SK-N-SH treated with all-trans-retinoic acid at 6 μM for 48 hours (cell line): Measurements from ENCODE around the gene MACF1.

ENCODE experiments used
- ATAC-seq: fragments of 200-7000 bp; cut with Tn5 transposase; 3 replicates; pipeline ENCODE4 v1.9.1; 2020; ENCODE audit warnings: mild to moderate bottlenecking, moderate library complexity
- ARNTL ChIP-seq: fragments of 450-650 bp; formaldehyde crosslinking; IDR thresholded peaks from 2 replicates; pipeline ENCODE4 v1.5.0; 2020; ENCODE audit warnings: low read depth, mild to moderate bottlenecking, moderate library complexity, borderline replicate concordance
- BACH2 ChIP-seq: fragments of 250-450 bp; sonication (Bioruptor Pico); IDR thresholded peaks from 2 replicates; pipeline ENCODE4 v1.9.0; 2021; ENCODE audit warnings: mild to moderate bottlenecking, borderline replicate concordance
- ESRRG ChIP-seq: fragments of 250-450 bp; sonication (Bioruptor Pico); IDR thresholded peaks from 2 replicates; pipeline ENCODE4 v1.6.1; 2021; ENCODE audit warnings: mild to moderate bottlenecking
- GLIS3 ChIP-seq: fragments of 250-450 bp; sonication (Bioruptor Pico); IDR thresholded peaks from 2 replicates; pipeline ENCODE4 v1.5.0; 2020; ENCODE audit warnings: mild to moderate bottlenecking, moderate library complexity
- ISL1 ChIP-seq: fragments of 250-450 bp; sonication (Bioruptor Pico); IDR thresholded peaks from 2 replicates; pipeline ENCODE4 v2.1.2; 2022; ENCODE audit warnings: mild to moderate bottlenecking, moderate library complexity
- OSR1 ChIP-seq: fragments of 250-450 bp; sonication (Bioruptor Pico); IDR thresholded peaks from 2 replicates; pipeline ENCODE4 v1.8.0; 2022; ENCODE audit warnings: moderate library complexity, mild to moderate bottlenecking, inconsistent platforms
- PPARA ChIP-seq: fragments of 250-450 bp; sonication (Bioruptor Pico); IDR thresholded peaks from 2 replicates; pipeline ENCODE4 v1.5.0; 2020; ENCODE audit warnings: mild to moderate bottlenecking, borderline replicate concordance
- RARB ChIP-seq: fragments of 250-450 bp; sonication (Bioruptor Pico); IDR thresholded peaks from 2 replicates; pipeline ENCODE4 v1.8.0; 2021; ENCODE audit warnings: mild to moderate bottlenecking, moderate library complexity
- SNAI2 ChIP-seq: fragments of 250-450 bp; sonication (Bioruptor Pico); IDR thresholded peaks from 2 replicates; pipeline ENCODE4 v1.5.0; 2020; ENCODE audit warnings: mild to moderate bottlenecking, moderate library complexity
- TCF4 ChIP-seq: fragments of 250-450 bp; sonication (Bioruptor Pico); IDR thresholded peaks from 2 replicates; pipeline ENCODE4 v1.8.0; 2021; ENCODE audit warnings: mild to moderate bottlenecking, moderate library complexity, borderline replicate concordance
- TOX ChIP-seq: fragments of 250-450 bp; sonication (Bioruptor Pico); IDR thresholded peaks from 2 replicates; pipeline ENCODE4 v1.8.0; 2021; ENCODE audit warnings: mild to moderate bottlenecking, moderate library complexity, borderline replicate concordance
- ZC3H10 ChIP-seq: fragments of 250-450 bp; sonication (Bioruptor Pico); IDR thresholded peaks from 2 replicates; pipeline ENCODE4 v1.5.1; 2021; ENCODE audit warnings: mild to moderate bottlenecking, moderate library complexity
- ZFP3 ChIP-seq: fragments of 250-450 bp; sonication (Bioruptor Pico); IDR thresholded peaks from 2 replicates; pipeline ENCODE4 v1.5.0; 2020; ENCODE audit warnings: mild to moderate bottlenecking, moderate library complexity
- ZFP30 ChIP-seq: fragments of 450-650 bp; formaldehyde crosslinking; IDR thresholded peaks from 2 replicates; pipeline ENCODE4 v1.5.0; 2022; ENCODE audit warnings: mild to moderate bottlenecking, moderate library complexity
- ZNF565 ChIP-seq: fragments of 450-650 bp; formaldehyde crosslinking; conservative IDR thresholded peaks from 2 replicates; pipeline ENCODE4 v1.5.0; 2020; ENCODE audit warnings: low read depth, mild to moderate bottlenecking, moderate library complexity
- ZNF70 ChIP-seq: fragments of 450-650 bp; formaldehyde crosslinking; IDR thresholded peaks from 2 replicates; pipeline ENCODE4 v1.5.0; 2020; ENCODE audit warnings: mild to moderate bottlenecking, moderate library complexity
- ZNF8 ChIP-seq: fragments of 450-650 bp; formaldehyde crosslinking; IDR thresholded peaks from 2 replicates; pipeline ENCODE4 v1.5.0; 2020; ENCODE audit warnings: mild to moderate bottlenecking, moderate library complexity
- TF ChIP-seq, protein P1 (sequence below): fragments of 250-450 bp; sonication (Bioruptor Pico); IDR thresholded peaks from 2 replicates; pipeline ENCODE4 v1.5.1; 2020; ENCODE audit warnings: low read depth, mild to moderate bottlenecking, moderate library complexity
- TF ChIP-seq, protein P2 (sequence below): fragments of 250-450 bp; sonication (Bioruptor Pico); IDR thresholded peaks from 2 replicates; pipeline ENCODE4 v1.8.0; 2021; ENCODE audit warnings: low read depth, mild to moderate bottlenecking, moderate library complexity, borderline replicate concordance
- TF ChIP-seq, protein P3 (sequence below): fragments of 250-450 bp; sonication (Bioruptor Pico); IDR thresholded peaks from 2 replicates; pipeline ENCODE4 v1.5.1; 2021; ENCODE audit warnings: mild to moderate bottlenecking, moderate library complexity
- TF ChIP-seq, protein P4 (sequence below): fragments of 250-450 bp; sonication (Bioruptor Pico); IDR thresholded peaks from 2 replicates; pipeline ENCODE4 v1.5.0; 2020; ENCODE audit warnings: mild to moderate bottlenecking, moderate library complexity

The MACF1 gene

DNA sequence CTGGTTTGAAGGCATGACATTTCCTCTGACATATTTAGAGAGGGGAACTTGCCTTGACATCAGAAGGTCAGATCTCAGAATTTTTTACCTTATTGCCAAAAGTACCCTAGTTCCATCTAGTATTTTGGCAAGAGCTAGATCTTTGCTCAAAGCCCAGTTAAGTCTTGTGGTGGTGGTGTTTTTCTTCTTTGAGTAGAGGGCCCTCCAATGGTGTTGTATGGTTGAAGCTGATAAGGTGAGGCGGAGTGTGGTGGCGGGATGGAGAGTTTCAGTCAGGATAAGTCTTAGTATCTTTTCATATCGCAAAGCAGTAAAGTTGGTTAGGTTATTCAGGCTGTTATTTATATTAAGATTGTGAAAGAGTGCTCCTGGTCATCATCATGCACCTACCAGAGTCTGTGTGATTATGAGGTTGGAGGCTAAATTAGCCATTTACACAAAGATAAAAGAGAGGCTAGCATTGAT is 20.1 kb upstream of the MACF1 start:
- TF ChIP-seq RARB (CRISPR knock-in tag) (no peak), SNAI2 (no peak), ZC3H10 (CRISPR knock-in tag) (no peak), ISL1 (no peak), BACH2 (no peak), TCF4 (no peak), GLIS3 (no peak), ZFP30 (CRISPR knock-in tag) (no peak), OSR1 (CRISPR knock-in tag) (no peak)
- TF ChIP-seq, protein P1, sequence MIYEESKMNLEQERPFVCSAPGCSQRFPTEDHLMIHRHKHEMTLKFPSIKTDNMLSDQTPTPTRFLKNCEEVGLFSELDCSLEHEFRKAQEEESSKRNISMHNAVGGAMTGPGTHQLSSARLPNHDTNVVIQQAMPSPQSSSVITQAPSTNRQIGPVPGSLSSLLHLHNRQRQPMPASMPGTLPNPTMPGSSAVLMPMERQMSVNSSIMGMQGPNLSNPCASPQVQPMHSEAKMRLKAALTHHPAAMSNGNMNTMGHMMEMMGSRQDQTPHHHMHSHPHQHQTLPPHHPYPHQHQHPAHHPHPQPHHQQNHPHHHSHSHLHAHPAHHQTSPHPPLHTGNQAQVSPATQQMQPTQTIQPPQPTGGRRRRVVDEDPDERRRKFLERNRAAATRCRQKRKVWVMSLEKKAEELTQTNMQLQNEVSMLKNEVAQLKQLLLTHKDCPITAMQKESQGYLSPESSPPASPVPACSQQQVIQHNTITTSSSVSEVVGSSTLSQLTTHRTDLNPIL, result no peak
- ATAC-seq, result no peak

DNA sequence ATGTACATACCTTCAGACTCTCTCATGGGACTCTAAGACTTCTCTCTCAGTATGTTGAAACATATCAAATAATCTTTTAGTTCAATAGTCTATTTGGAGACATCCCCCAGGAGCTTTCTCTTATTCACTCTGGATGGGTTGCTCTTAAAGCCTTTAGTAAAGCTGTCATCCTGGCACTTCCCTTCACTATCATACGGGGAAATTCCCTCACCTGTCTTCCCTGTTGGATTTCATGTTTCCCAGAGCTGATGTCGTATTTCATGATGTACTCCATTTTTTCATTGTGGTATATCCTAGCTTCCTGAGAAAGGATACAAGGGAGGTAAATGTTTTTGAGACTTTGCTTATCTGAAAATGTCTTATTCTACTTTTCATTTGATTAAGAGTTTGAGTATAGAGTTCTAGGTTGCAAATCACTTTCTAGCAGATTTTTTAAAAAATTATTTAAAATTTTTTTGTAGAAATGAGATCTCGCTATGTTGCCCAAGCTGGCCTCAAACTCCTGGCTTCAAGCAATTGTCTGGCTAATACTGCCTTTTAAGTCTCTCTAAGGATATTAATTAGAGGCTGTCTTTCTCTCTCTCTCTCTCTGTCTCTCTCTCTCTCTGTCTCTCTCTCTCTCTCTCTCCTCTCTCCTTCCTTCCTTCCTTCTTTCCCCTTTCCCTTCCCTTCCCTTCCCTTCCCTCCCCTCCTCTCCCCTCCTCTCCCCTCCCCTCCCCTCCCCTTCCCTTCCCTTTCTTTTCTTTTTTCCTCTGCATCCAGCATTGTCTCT is 17.0 kb upstream of the MACF1 start:
- TF ChIP-seq ZFP3 (CRISPR knock-in tag), result no peak
- TF ChIP-seq GLIS3, result no peak
- TF ChIP-seq PPARA (CRISPR knock-in tag), result no peak
- TF ChIP-seq TCF4, result no peak
- TF ChIP-seq ZNF565 (CRISPR knock-in tag), result no peak

DNA sequence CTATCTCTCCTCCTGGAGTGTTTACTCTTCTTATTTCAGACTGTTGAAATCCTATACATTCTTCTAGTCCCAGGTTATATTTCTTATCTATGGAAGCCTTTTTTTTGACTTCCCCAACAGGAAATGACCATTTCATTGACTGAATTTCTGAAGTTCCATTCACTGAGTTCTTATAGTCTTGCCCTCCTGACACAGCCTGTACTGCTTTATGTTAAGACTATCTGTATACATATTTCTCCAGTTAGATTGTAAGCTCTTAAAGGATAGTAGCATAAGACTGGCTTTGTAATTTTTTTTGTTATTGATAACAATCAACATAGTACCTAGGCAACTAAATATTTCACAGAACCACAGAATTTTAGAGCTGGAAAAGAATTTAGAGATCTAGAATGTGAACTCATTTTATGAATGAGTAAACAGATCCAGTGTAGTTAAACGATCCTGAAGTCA is 14.9 kb upstream of the MACF1 start:
- ATAC-seq, result peak; percentile 47
- peak; percentile 57 for TF ChIP-seq ISL1
- no peak for TF ChIP-seq OSR1 (CRISPR knock-in tag)
- TF ChIP-seq ZNF70, result no peak
- TF ChIP-seq, protein P1, result no peak
- no peak for TF ChIP-seq SNAI2
- TF ChIP-seq, protein P2, sequence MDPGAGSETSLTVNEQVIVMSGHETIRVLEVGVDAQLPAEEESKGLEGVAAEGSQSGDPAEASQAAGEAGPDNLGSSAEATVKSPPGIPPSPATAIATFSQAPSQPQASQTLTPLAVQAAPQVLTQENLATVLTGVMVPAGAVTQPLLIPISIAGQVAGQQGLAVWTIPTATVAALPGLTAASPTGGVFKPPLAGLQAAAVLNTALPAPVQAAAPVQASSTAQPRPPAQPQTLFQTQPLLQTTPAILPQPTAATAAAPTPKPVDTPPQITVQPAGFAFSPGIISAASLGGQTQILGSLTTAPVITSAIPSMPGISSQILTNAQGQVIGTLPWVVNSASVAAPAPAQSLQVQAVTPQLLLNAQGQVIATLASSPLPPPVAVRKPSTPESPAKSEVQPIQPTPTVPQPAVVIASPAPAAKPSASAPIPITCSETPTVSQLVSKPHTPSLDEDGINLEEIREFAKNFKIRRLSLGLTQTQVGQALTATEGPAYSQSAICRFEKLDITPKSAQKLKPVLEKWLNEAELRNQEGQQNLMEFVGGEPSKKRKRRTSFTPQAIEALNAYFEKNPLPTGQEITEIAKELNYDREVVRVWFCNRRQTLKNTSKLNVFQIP, result 0 out of 2 replicates have a peak, but pooled peaks have one; percentile 34

More for the DNA sequence above, 17.0 kb upstream of the MACF1 start:
- no peak for ATAC-seq

DNA sequence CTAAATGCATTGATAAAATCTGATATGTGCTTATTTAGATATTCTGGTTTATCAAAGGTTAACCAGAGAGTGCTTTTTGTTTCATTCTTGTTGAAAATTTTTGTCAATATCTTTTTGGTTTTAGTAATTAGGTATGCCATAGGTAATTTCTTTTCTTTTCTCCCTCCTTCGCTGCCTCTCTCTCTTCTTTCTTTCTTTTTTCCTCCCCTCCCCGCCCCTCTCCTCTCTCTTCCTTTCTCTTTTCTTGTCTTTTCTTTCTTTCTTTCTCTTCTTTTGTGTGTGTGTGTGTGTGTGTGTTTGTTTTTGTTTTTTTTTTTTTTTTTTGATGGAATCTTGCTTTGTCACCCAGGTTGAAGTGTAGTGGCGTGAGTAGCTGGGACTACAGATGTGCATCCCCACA is 14.4 kb upstream of the MACF1 start:
- TF ChIP-seq PPARA (CRISPR knock-in tag) (no peak), TOX (CRISPR knock-in tag) (no peak), ZFP30 (CRISPR knock-in tag) (no peak), ESRRG (CRISPR knock-in tag) (no peak), ZNF565 (CRISPR knock-in tag) (no peak), TCF4 (no peak), OSR1 (CRISPR knock-in tag) (no peak), ZC3H10 (CRISPR knock-in tag) (no peak), ARNTL (CRISPR knock-in tag) (no peak), ZNF70 (no peak), ZFP3 (CRISPR knock-in tag) (no peak), SNAI2 (no peak), ZNF8 (CRISPR knock-in tag) (no peak), BACH2 (no peak), ISL1 (no peak)
- TF ChIP-seq, protein P1, result no peak
- TF ChIP-seq, protein P3, sequence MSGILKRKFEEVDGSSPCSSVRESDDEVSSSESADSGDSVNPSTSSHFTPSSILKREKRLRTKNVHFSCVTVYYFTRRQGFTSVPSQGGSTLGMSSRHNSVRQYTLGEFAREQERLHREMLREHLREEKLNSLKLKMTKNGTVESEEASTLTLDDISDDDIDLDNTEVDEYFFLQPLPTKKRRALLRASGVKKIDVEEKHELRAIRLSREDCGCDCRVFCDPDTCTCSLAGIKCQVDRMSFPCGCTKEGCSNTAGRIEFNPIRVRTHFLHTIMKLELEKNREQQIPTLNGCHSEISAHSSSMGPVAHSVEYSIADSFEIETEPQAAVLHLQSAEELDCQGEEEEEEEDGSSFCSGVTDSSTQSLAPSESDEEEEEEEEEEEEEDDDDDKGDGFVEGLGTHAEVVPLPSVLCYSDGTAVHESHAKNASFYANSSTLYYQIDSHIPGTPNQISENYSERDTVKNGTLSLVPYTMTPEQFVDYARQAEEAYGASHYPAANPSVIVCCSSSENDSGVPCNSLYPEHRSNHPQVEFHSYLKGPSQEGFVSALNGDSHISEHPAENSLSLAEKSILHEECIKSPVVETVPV (CRISPR knock-in tag), result no peak
- TF ChIP-seq, protein P2, result no peak
- TF ChIP-seq, protein P4, sequence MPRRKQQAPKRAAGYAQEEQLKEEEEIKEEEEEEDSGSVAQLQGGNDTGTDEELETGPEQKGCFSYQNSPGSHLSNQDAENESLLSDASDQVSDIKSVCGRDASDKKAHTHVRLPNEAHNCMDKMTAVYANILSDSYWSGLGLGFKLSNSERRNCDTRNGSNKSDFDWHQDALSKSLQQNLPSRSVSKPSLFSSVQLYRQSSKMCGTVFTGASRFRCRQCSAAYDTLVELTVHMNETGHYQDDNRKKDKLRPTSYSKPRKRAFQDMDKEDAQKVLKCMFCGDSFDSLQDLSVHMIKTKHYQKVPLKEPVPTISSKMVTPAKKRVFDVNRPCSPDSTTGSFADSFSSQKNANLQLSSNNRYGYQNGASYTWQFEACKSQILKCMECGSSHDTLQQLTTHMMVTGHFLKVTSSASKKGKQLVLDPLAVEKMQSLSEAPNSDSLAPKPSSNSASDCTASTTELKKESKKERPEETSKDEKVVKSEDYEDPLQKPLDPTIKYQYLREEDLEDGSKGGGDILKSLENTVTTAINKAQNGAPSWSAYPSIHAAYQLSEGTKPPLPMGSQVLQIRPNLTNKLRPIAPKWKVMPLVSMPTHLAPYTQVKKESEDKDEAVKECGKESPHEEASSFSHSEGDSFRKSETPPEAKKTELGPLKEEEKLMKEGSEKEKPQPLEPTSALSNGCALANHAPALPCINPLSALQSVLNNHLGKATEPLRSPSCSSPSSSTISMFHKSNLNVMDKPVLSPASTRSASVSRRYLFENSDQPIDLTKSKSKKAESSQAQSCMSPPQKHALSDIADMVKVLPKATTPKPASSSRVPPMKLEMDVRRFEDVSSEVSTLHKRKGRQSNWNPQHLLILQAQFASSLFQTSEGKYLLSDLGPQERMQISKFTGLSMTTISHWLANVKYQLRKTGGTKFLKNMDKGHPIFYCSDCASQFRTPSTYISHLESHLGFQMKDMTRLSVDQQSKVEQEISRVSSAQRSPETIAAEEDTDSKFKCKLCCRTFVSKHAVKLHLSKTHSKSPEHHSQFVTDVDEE (CRISPR knock-in tag), result no peak
- ATAC-seq, result no peak
